HFFc6 (cell line): ENCODE data around the gene OSBPL2. TPM values are rescaled to one million over a fixed set of nuclear protein-coding genes. Genes with fewer than 3 reads are reported as not detected.

Experiments
- DNase-seq: peaks from one replicate; pipeline ENCODE4 v3.0.0-alpha.2; 2018
- H3K27ac Mint-ChIP-seq: 2 replicates; pipeline ENCODE4 v1.8.0; 2020; ENCODE audit warnings: mild to moderate bottlenecking, mixed read lengths
- H3K27me3 Mint-ChIP-seq: 2 replicates; pipeline ENCODE4 v1.8.0; 2021; ENCODE audit warnings: mild to moderate bottlenecking, moderate library complexity, mixed read lengths; ENCODE audit not compliant: insufficient read depth
- H3K36me3 Mint-ChIP-seq: 2 replicates; pipeline ENCODE4 v1.8.0; 2021; ENCODE audit warnings: low read depth, mixed read lengths
- H3K4me1 Mint-ChIP-seq: 2 replicates; pipeline ENCODE4 v1.8.0; 2020; ENCODE audit warnings: low read depth, mixed read lengths
- H3K4me3 Mint-ChIP-seq: 2 replicates; pipeline ENCODE4 v1.8.0; 2020; ENCODE audit warnings: mild to moderate bottlenecking, moderate library complexity, mixed read lengths
- H3K9me3 Mint-ChIP-seq: 2 replicates; pipeline ENCODE4 v1.8.0; 2020; ENCODE audit warnings: mild to moderate bottlenecking, mixed read lengths
- total RNA-seq, 6 experiments: library from RNA; stranded (reverse); fragmentation: NEBNext Ultra II Directional; extraction: Animal tissue kit (Norgen Biotek cat#: 25700); gene quantifications; 2 replicates in 1 of 6; 3 replicates in 5 of 6; pipeline ENCODE4 v1.2.3, GENCODE V29; 2021
- TF ChIP-seq, protein P1 (sequence below): fragments of 200-600 bp; sonication (generic); IDR thresholded peaks from 2 replicates; pipeline ENCODE4 v1.5.0; 2021; ENCODE audit warnings: antibody characterized with exemption, mild to moderate bottlenecking

Gene OSBPL2
- total RNA-seq, 6 experiments from 2014 or later, result 32.2 to 37.6 (median 33.5) TPM

DNA sequence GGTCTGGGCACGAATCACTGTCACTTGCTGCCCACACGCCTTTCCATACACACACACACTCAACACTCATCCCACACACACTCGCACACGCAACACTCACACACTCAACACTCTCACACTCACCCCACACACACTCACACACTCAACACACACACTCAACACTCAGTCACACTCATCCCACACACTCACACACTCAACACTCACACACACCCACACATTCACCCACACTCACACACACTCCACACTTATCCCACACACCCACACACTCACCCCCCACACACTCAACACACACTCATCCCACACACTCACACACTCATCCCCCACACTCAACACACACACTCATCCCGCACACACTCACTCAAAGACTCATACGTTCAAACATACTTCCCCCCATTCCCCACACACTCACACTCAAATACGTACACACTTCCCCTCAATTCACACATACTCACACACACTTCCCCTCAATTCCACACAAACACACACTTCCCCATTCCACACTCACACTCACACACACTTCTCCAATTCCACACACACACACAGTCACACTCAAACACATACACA is 9.3 kb upstream of the OSBPL2 start:
- H3K27me3 Mint-ChIP-seq, result peaks cover 16% of the 10 kb centered on the region
- DNase-seq, result no peak
- TF ChIP-seq, protein P1, sequence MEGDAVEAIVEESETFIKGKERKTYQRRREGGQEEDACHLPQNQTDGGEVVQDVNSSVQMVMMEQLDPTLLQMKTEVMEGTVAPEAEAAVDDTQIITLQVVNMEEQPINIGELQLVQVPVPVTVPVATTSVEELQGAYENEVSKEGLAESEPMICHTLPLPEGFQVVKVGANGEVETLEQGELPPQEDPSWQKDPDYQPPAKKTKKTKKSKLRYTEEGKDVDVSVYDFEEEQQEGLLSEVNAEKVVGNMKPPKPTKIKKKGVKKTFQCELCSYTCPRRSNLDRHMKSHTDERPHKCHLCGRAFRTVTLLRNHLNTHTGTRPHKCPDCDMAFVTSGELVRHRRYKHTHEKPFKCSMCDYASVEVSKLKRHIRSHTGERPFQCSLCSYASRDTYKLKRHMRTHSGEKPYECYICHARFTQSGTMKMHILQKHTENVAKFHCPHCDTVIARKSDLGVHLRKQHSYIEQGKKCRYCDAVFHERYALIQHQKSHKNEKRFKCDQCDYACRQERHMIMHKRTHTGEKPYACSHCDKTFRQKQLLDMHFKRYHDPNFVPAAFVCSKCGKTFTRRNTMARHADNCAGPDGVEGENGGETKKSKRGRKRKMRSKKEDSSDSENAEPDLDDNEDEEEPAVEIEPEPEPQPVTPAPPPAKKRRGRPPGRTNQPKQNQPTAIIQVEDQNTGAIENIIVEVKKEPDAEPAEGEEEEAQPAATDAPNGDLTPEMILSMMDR, result no peak
- no peak overlapping the region for H3K27ac Mint-ChIP-seq
- no peaks in the 10 kb centered on the region for H3K4me1 Mint-ChIP-seq
- peaks cover 4% of the 10 kb centered on the region; the same call in 1 of the 2 replicates for H3K9me3 Mint-ChIP-seq
- no peak overlapping the region for H3K4me3 Mint-ChIP-seq
- H3K36me3 Mint-ChIP-seq, result no peaks in the 10 kb centered on the region

DNA sequence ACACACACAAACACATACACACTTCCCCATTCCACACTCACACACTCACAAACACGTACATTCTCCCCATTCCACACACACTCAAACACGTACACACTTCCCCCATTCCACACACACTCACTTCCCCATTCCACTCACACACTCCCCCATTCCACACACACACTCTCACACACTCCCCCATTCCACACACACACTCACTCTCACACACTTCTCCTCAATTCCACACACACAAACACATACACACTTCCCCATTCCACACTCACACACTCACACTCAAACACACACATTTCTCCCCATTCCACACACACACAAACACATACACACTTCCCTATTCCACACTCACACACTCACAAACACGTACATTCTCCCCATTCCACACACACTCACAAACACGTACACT is 8.7 kb upstream of the OSBPL2 start:
- TF ChIP-seq, protein P1, result no peak
- H3K9me3 Mint-ChIP-seq, result peaks cover 4% of the 10 kb centered on the region; the same call in 1 of the 2 replicates
- no peak for DNase-seq
- peaks cover 16% of the 10 kb centered on the region for H3K27me3 Mint-ChIP-seq
- no peaks in the 10 kb centered on the region for H3K4me1 Mint-ChIP-seq
- no peak overlapping the region for H3K4me3 Mint-ChIP-seq
- no peaks in the 10 kb centered on the region for H3K36me3 Mint-ChIP-seq
- no peak overlapping the region for H3K27ac Mint-ChIP-seq

- peaks cover 4% of the 10 kb centered on the region; the same call in 1 of the 2 replicates for H3K9me3 Mint-ChIP-seq
- no peak overlapping the region for H3K27ac Mint-ChIP-seq
- TF ChIP-seq, protein P1, result no peak
- no peak overlapping the region for H3K4me3 Mint-ChIP-seq
- peaks cover 15% of the 10 kb centered on the region for H3K27me3 Mint-ChIP-seq
- no peak for DNase-seq
- H3K4me1 Mint-ChIP-seq, result no peaks in the 10 kb centered on the region
- H3K36me3 Mint-ChIP-seq, result no peaks in the 10 kb centered on the region
Observed at GRCh38 chr20:62230276-62230675, 8.0 kb upstream of the OSBPL2 start.

GRCh38 chr20:62230696-62231095 is 7.6 kb upstream of the OSBPL2 start:
- no peak overlapping the region for H3K4me3 Mint-ChIP-seq
- H3K36me3 Mint-ChIP-seq, result no peaks in the 10 kb centered on the region
- TF ChIP-seq, protein P1, result no peak
- H3K9me3 Mint-ChIP-seq, result peaks cover 4% of the 10 kb centered on the region; the same call in 1 of the 2 replicates
- H3K27me3 Mint-ChIP-seq, result peaks cover 13% of the 10 kb centered on the region
- DNase-seq, result no peak
- no peak overlapping the region for H3K27ac Mint-ChIP-seq
- H3K4me1 Mint-ChIP-seq, result no peaks in the 10 kb centered on the region

- TF ChIP-seq, protein P1, result no peak
- DNase-seq, result no peak
- Mint-ChIP-seq H3K36me3 (no peaks in the 10 kb centered on the region), H3K9me3 (peaks cover 4% of the 10 kb centered on the region; the same call in 1 of the 2 replicates), H3K27me3 (peaks cover 7% of the 10 kb centered on the region), H3K4me3 (no peak overlapping the region), H3K27ac (no peak overlapping the region), H3K4me1 (no peaks in the 10 kb centered on the region)
Observed at GRCh38 chr20:62231292-62231691, 7.0 kb upstream of the OSBPL2 start.
